HTR-8/SVneo (cell line): ENCODE results near the gene CAMKV.
"Not testable (repeated sequence)": the region's sequence is repeated elsewhere in the genome, so short reads cannot be mapped to it uniquely, and the experiment has no call there.

Source experiments
- DNase-seq: peaks from one replicate; pipeline ENCODE4 v3.0.0; 2011; ENCODE audit warnings: low spot score, mixed read lengths; ENCODE audit not compliant: insufficient read length
- FAIRE-seq: peaks from 2 replicates; lab custom pipeline; 2011; peaks lifted over from hg19 to GRCh38; lab: Jason Lieb, UNC

The CAMKV gene, protein sequence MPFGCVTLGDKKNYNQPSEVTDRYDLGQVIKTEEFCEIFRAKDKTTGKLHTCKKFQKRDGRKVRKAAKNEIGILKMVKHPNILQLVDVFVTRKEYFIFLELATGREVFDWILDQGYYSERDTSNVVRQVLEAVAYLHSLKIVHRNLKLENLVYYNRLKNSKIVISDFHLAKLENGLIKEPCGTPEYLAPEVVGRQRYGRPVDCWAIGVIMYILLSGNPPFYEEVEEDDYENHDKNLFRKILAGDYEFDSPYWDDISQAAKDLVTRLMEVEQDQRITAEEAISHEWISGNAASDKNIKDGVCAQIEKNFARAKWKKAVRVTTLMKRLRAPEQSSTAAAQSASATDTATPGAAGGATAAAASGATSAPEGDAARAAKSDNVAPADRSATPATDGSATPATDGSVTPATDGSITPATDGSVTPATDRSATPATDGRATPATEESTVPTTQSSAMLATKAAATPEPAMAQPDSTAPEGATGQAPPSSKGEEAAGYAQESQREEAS

DNA sequence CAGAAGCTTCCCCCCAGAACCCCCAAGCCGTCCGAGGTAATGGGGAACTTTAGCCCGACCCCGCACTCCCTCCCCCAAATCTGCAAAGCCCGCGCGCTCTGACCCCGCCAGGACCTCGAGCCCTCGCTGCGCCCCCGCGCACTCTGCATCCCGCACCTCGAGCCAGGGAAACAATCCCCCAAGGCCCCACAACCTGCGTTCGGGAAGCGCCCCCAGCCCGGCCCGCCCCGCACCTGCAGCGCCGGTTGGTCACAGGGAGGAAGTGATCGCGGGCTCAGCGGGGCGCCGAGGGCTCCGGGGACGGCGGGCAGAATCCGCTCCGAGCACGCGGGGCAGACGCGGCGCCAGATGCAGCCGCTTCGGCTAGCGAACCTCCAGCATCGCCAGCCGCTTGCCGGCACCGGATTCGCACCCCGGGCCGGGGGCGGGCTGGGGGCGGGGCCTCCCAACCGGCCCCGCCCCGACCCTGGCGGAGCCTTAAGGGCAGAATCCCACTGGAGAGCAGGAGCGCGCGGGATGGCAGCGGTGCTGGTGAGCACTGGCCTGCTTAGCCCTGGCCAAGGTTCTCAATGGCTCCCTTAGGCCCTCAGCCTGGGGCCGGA is at the start of gene CAMKV:
Gene CAMKV (minus strand): TSS at position 382 of the 602 bp plus-strand sequence. CDS start 7,518 bp downstream, outside the sequence.
- DNase-seq: peak; percentile 21
- no peak for FAIRE-seq

DNA sequence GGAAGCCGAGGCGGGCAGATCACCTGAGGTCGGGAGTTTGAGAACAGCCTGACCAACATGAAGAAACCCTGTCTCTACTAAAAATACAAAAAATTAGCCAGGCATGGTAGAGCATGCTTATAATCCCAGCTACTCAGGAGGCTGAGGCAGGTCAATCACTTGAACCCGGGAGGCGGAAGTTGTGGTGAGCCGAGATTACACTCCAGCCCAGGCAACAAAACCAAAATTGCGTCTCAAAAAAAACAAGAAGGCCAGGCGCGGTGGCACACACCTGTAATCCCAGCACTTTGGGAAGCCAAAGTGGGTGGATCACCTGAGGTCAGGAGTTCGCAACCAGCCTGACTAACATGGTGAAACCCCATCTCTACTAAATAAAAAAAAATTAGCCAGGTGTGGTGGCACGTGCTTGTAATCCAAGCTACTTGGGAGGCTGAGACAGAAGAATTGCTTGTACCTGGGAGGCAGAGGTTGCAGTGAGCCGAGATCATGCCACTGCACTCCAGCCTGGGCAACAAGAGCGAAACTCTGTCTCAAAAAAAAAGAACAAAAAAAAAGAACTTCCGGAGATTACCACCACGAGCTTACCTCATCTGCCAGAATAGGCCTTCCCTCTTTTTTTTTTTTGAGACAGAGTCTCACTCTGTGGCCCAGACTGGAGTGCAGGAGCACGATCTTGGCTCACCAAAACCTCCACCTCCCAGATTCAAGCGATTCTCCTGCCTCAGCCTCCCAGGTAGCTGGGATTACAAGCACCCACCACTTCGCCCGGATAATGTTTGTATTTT is 48.3 kb upstream of the CAMKV start:
- DNase-seq, FAIRE-seq: not testable (repeated sequence)

DNA sequence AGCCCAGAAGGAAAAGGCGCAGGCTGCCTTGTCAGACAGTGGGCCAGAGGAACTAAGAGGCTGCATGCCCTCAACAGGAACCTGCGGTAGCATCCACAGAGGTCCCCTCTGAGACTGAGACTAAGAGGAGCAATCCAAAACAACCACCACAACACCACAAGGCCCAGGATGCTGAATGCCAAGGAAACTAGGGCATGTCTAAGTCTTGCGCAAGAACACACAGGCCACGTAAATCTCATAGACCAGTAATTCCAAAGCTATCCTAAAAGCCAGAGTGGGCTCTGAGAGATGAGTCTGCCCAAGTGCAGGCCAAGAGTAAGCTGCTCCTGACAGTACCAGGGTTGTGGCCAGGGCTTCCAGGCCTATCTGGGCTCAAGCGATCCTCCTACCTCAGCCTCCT is 47.0 kb upstream of the CAMKV start:
- no peak for FAIRE-seq

DNA sequence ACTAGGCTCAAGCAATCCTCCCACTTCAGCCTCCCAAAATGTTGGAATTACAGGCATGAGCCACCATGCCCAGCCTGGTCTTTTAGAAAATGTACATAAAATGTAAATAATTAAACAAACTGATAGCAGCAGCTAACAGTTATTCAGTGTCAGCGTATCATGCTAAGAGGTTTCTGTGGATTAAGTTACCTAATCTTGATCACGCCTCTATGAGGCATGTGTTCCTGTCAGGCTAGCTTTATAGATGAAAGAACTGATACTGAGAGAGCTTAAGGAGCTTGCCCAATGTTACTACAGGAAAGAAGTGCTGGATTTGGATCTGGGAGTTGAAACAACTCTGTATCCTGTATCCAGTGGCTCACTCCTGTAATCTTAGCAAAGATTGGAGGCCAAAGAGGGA is 45.2 kb upstream of the CAMKV start:
- no peak for DNase-seq
- FAIRE-seq: no peak

More for the DNA sequence above, 47.0 kb upstream of the CAMKV start:
- DNase-seq: peak; percentile 27

DNA sequence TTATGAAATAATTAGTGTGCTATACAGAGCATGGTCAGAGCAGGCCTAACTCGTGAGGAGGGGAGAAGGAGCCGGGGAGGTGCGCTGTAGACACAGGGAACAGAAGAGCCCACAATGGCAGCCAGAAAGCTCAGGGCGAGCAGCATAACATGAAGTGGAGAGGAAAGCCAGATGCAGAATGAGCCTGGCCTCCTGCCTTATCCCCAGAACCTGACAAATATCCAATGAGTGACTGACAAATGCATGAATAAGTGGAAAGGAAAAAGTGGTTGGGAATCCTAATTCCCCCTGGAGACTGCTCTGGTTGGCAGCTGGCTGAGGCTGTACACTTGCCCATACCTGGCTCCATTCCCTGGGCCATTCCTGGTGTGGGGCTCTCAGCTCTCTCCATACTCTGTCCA is 43.2 kb upstream of the CAMKV start:
- FAIRE-seq (no peak), DNase-seq (no peak)

DNA sequence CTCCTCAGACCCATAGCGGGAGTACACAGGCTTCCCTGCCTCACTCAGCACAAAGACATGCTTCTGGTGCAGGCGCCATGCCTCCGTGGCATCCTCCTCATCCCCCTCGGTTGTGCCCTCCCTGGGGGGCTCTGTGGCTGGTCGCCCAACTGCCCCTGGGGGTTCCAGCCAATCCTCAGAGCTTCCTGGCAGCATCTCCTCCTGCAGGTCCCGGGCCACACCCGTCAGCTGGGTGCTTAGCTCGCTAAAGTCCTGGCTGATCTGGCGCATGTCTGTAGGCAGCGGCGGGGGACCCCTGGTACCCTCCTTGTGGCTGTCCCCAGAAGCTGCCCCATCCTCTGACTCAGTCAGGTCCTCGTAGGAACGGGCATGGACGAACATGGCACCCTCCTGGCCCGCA is 41.9 kb upstream of the CAMKV start:
- FAIRE-seq (no peak), DNase-seq (no peak)

DNA sequence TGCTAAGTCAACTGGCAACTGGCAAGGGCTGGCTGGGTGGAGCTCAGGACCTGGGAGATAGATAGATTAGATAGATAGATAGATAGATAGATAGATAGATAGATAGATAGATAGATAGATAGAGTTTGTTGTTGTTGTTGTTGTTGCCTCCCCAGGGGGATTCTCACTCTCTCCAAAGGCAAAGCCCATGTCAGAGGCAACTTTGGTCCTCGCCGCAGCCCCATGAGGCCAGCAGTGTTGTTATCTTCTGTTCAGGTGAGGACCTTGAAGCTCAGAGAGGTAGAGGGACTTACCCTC is 41.4 kb upstream of the CAMKV start:
- DNase-seq (no peak), FAIRE-seq (no peak)

DNA sequence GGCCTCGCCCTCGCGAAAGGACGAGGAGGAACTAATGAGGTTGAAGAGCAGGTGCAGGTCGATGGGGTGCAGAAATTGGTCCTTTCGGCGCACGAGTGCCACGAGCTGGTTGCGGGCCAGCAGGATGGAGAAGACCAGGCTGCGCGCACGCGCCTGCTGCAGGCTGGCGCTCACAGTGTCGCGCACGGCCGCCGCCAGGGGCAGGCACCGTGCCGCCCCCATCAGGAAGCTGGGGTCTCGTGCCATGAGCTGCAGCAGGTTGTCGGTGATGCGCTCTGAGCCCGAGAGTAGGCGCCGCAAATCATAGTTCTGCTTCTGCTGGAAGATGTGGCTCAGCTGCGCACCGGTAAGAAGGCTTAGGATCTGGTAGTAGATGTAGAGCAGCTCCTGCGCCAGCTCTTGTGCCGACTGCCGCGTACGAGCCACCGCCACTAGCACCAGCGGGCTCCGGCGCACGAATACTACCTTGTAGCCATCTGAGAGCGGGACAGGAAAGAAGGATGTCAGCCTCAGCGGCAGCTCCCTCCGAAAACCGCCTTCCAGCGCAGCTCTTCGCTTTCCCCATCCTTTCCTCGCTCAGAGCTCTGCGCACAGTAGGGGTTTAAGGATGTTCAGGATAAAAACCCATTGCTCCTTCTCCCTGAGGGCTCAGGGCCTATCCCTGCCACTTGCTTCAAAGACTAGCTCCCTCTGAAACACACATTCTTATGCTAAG is 40.9 kb upstream of the CAMKV start:
- no peak for FAIRE-seq

DNA sequence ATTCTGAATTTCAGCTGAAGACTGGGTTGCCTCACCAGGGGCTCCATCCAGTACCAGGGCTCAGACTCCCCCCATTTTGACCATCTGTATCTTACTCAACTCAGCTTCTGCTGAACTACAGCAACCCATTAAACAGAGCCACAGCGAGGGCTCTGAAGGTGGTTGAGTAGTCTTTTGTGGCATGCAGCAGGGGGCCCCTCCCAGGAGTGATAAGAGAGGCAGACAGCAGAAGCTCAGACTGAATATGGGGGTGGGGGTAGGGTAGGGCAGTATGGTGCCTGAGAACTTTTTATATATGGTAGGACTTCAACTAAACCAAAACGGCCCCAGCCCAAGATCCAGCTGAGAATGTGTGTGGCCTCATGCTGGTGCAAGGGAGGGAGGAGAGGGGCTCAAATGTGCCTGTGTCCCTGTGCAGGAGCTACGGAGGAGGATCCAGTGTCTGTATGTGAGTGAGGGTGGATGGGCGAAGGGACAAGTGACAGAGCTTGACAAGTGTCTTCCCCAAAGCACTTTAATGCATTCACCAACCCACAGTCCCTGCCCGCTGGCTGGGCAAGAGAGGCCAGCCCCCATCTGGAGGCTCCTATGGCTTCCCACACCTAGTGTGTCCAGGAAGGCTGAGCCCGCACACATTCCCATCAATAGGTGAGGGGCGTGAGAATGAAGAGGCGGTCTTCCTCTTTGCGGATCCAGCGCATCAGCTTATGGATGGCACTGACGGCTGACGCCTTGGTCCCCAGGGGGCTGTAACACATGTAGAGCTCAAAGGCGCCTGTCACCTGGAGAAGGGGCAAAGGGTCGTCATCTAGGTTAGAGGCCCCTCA is 38.9 kb upstream of the CAMKV start:
- DNase-seq (no peak), FAIRE-seq (no peak)

More for the DNA sequence above, 40.9 kb upstream of the CAMKV start:
- no peak for DNase-seq

DNA sequence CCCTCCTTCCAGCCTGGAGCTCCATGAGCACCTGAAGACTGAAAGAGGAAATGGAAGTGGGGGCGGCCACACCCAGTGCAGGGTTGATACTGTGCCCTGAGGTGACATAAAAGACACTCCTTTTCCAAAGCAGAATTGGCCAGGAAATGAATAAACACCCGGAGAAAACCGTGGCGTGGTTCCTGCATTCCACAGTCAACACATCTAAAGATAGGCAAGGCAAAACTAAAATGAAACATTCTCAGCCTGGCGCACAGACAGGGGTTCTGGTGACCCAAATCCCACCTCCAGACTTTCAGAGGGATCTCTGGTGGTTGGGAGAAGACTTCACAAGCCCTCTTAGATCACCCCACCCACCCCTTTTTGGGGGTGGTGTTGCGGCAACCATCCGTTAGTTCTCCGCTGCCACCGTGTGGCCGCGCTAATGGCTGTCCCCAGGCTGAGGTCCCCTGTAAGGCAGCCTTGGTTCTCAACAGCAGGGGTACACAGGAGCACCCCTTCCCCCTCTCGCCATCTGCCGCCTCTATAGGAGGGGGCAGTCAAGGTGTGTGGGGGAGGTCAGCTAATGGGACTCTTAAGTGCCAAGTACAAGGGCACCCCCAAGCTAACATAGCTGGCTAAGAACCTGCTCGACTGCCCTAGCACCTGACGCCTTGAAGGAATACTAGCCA is 36.5 kb upstream of the CAMKV start:
- FAIRE-seq (peak; percentile 86), DNase-seq (peak; percentile 89)

DNA sequence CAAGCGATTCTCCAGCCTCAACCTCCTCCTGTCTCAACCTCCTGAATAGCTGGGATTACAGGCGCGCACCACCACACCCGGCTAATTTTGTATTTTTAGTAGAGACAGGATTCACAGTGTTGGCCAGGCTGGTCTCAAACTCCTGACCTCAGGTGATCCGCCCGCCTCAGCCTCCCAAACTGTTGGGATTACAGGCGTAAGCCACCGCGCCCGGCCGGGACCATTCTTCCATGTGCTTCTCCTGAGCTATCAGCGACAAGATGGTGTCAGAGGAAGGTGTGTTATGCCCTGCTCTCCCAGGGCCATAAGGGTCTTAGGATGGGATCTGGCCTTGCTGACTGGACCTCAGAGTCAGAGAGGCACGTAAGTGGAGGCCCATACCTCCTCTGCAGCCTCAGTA is 34.7 kb upstream of the CAMKV start:
- not testable (repeated sequence) for DNase-seq, FAIRE-seq

DNA sequence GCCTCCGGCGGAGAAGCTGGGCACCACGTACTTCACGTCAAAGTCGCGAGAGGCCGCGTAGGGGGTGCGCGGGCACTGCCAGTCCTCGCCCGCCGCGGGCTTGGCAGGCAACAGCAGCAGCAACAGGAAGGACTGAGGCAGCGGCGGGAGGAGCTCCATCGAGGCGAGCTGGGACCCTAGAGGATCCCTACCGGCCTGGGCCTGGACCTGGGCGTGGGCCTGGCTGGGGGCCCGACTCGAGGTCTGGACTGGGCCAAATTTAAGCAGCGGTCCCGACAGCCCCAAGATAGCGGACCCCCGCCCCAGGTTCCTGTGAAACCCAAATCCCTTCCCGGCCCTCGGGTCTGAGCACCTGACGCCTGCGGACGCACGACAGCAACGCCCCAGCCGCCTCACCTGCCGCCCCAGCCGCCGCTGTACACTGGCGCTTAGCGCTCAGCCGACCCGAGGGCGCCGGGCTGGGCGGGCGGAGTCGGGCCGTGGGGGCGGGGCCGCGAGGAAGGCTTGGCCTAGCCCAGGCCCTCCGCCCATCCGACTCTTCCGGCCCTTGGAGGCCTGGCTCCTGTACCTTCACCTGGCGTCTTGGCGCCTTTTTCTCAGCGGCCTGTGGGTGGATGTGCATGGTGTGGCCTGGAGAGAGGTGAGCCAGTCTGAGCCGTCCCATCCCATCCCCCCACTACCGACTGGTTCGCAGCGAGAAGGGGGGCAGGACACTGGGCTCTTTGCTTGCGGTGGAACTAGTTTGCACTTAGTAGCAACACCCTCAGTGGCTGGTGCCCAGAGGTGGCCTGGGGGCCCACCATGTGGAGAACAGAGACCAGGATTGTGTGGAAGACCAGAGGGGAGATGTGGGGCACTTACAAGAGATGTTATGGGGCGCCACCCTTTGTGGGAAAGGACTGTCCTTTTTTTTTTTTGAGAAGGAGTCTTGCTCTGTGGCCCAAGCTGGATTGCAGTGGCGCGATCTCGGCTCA is 34.0 kb upstream of the CAMKV start, which contains the start of gene MST1R:
Gene MST1R (minus strand): TSS at position 423 of the 974 bp plus-strand sequence. CDS start 264 bp downstream, at position 159.
- FAIRE-seq (no peak), DNase-seq (no peak)

DNA sequence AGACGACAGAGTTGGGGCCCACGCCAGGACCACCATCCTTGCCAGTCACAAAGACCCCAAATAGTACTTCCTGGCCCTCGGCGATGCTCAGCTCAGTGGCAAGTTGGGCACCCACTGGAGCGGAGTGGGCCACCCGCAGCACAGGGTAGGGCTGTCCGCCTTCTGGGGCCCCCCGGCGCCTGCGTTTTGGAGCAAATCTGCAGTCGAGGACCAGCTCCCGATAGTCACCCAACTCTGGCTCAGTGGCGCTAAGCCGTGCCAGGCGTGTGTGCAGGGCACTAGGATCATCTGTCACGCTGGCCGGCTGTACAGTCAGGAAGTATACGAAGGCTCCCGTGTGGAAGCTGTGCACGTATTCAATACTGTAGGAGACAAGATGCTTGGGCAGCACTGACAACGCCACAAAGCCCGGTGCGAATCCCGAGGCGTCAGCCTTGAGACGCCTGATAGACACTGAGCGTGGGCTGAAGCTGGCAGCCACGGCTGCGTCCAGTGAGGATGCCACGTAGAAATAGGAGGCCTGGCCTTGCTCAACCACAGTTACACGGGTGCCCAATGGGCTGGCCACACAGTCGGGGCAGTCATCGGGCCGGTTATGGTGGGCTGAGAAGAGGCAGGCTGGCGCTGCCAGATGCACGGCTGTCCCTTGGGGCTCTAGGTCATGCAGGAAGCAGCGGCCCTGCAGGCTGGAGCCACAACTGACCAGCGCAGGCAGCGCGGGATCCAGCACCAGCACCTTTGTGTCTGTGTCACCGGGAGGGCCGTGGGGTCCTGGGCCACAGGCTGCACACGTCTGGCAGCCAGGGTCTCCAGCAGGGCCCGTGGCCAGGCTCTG is 33.0 kb upstream of the CAMKV start:
- no peak for FAIRE-seq

DNA sequence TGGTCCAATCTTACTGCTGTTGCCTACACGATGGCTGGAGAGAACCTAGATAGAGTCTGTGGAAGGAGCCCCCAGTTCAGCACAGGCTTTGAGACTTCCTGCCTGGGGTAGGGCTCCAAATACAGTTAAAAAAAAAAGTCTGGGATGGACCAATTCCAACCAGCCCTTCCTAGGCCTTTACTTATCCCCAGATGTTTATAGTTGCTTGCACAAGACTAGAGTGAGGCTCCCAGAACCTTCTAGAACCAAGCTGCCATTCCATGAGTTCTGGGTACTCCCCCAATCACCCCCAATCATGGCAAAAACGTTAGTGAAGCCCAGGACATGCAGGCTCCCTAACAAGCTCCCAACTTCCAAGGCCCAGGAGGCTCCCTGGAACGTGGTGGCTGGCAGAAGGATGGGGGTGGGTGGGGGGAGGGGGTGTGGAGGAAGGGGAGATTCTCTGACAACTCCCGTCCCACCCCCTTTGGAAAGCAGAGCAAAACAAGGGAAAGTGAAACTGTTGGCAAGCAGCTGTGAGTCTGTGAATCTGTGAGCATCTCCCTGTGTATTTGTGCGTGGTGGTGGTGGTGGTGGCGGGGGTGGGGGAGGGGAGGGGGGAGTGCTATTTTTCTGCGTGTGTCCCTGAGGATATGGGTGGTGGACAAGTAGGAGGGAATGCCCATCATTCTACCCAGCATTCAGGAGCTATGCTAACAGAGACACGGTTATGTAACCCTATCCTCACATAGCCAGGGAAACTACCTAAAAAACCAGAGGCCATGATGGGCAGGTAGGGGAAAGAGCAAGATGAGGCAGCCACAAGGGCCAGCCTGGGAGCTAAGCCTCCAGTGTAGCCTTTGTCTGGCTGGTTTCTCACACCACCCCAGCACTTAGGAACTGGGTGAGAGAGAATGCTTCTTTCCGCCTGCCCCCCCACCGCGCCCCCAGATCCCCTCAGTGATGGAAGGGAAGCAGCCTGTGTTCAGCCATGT is 31.9 kb upstream of the CAMKV start:
- no peak for FAIRE-seq
- no peak for DNase-seq

More for the DNA sequence above, 33.0 kb upstream of the CAMKV start:
- no peak for DNase-seq

DNA sequence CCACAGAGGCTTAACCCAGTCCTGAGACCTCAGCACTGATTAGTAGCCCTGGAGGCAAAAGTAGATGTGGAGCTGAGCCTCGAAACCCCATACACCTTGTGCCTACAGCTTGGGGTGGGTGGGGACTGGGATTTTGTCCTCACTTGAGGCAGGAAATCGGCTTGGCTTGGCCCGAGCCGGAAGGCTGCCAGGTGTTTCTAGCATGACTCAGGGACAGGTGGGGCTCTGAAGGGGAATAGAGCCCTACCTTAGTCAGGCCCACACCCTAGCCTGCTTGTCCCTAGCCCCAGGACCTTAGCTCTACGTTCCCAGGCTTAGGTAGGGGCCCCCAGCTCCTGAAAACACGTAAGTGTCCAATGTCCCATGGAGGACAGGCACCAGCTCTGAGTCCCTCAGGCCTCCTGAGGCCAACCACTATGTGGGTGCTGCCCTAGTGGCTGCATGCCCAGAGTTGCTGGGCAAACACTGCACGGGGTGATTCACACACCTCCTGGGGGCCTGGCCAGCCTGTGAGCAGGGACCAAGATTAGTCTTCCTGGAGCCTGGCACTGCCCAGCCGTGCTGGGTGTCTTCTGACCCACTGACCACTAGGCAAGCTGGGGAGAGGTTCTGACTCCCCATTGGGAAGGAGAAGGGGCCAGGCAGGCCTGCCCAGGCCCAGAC is 30.9 kb upstream of the CAMKV start:
- DNase-seq (peak; percentile 82), FAIRE-seq (no peak)
